ENCODE results near the gene FANCC. TPM values are rescaled to one million over a fixed set of nuclear protein-coding genes. Genes with fewer than 3 reads are reported as not detected.
"Not testable (repeated sequence)": the region's sequence is repeated elsewhere in the genome, so short reads cannot be mapped to it uniquely, and the experiment has no call there.

FANCC gene
- polyA plus RNA-seq, 12 donors, result 12.3 to 21.9 (median 16.5) TPM; not detected in 1

DNA sequence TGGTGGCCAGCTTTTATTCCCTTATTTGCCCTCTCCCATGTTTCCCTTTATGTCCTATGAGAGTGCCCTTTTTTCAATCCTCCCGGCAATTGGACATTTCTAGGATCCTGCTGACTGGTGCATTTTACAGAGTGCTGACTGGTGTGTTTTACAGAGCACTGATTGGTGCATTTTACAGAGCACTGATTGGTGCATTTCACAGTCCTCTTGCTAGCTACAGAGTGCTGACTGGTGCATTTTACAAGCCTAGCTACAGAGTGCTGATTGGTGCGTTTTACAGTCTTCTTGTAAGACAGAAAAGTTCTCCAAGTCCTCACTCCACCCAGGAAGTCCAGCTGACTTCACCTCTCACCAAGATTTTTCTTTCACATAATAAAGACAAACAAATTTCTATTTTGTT lies 15.4 kb upstream of the FANCC start:
- DNase-seq, result no peak

DNA sequence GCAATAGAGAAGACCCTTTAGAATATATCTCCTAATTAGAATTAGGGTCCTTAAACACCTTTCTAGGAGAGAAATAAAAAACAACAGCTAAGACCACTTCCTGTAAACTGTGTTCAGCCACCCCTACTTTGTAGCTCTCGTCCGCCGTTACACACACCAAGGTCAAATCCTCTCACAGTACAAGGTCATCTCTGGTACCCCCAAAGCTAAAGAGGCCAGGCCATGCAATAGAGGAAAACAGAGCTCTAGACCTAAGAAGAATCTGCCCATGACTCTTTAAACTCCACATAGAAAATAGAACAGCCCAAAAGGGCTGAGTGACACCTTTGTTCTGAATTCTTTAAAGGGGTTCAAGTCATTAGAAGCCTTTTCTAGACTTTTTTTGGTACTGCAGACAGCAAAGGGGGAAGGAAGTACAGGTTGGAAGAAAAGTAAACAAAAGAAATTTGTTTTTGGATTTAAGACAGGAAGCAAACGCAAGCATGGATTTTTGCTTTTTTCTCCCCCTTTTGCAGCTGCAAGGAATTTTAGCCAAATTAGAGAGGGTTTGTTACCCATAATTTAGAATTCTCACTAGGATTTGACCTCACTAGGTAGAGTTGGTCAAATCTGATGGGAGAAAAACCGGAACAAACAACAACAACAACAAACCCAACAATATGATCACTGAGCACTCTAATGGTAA lies 13.4 kb upstream of the FANCC start:
- no peak for DNase-seq

- not testable (repeated sequence) for DNase-seq
These were observed 11.6 kb upstream of the FANCC start for GRCh38 chr9:95329061-95329460.

GRCh38 chr9:95327239-95327865 lies 9.8 kb upstream of the FANCC start:
- DNase-seq, result no peak

GRCh38 chr9:95325221-95325620 lies 7.7 kb upstream of the FANCC start:
- DNase-seq, result no peak

DNA sequence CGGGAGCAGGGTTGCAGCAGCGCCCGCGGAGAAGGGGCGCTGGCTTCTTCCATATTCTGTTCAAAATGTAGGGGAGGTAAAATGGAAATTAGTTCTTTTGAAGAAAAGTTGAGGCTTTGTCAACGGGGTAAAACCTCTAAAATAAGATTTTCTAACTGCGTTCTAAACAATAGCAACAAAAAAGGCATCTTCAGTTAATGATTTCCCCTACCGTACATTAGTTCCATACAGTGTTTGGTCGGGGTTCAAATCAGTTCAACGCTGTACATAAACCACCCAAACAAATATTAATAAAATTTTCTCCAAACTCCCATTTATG lies 343 bp upstream of the FANCC start:
- no peak for DNase-seq

DNA sequence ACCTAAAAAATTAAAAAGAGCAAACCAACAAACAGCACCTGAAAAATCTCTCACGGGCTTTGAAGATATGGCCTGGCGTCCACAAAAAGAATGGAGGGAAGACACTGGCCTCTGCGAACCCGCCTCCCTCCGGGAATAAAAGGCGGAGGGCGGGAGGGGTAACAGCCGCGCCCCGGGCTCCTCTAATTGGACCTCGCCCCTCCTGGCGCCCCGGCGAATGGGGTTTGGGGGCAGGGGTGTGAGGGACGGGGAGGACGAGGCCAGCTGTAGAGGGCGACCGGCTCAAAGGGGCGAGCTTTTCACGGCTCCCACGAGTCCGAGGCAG lies 753 bp downstream of the FANCC start:
- no peak for DNase-seq

GRCh38 chr9:95316274-95316673 lies 1.2 kb downstream of the FANCC start:
- DNase-seq, result no peak

GRCh38 chr9:95315108-95315746 lies 2.3 kb downstream of the FANCC start:
- DNase-seq, result no peak

- peak; percentile 27 for DNase-seq
These were observed 4.5 kb downstream of the FANCC start for GRCh38 chr9:95313010-95313498.

- DNase-seq, result no peak
These were observed 5.5 kb downstream of the FANCC start for GRCh38 chr9:95311961-95312360.

DNA sequence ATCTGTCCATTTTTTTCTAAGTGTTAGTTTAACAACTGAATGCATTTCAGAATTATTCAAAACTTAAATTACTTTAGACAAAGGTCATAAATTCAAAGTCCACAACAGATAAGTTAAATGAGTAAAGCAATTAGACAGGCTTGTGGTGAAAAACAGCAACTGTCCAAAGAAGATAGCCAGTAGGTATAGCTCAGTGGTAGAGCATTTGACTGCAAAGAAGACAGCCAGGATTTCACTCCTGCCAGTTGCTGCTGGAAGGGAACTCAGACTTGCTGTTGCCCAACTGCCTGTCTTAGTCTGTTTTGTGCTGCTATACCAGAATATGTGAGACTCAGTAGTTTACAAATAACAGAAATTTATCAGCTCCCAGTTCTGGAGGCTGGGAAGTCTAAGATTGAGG lies 10.0 kb downstream of the FANCC start:
- DNase-seq, result no peak

GRCh38 chr9:95306819-95307218 lies 10.7 kb downstream of the FANCC start:
- DNase-seq, result no peak

- no peak for DNase-seq
These were observed 11.6 kb downstream of the FANCC start for GRCh38 chr9:95305770-95306492.

DNA sequence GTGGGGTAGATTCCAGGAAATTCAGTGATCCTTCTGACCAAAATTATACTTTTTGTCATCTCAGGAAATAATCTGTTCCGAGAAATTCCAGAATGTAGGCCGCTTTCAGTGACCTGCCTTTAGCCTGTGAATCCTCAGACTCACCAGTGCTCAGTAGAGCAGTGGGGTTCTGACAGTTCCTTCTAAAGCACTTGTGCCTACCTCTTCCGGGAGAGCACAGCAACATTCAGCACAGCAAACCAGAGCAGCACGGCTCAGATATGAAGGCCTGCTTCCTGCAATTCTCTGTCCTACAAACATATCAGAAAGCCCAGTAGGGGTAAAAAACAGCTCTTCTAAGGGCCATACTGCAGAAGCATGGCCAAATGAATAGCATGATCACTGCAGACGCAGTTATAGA lies 15.0 kb downstream of the FANCC start:
- no peak for DNase-seq

DNA sequence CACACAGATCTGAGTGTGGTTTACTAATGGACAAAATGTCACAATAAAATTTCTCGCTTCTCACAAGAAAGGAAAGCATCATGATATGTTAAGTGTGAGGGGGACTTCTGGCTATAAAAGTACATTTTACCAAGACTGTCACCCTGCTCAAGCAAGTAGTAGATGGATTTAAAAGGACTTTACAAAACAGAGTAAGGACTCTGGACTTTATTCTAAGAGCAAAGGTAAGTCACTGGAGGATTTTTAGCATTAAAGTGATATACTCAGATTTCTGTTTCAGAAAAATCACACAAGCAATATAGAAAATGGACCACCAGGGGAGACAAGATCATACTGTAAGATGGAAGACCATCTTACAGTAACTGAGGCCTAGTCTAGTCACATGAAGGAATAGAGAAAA lies 19.7 kb downstream of the FANCC start:
- DNase-seq, result no peak

DNA sequence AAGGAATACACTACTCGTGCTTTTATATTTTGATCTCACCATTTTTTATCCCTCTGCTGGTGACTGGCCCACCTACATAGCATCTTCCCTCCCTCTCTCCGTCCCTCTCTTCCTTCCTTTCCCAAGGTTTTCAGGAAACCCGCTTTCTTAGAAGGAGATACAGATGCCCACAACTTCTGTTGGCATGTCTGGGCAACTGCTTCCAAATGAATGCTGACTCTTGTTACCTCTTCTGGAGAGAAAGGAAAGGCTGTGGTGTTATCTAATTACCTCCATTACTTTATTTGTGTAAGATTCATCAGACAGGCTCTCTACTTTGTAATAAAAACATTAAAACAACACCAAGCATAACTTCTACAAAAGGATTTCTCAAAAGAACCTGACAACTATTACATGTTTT lies 20.2 kb downstream of the FANCC start:
- no peak for DNase-seq

DNA sequence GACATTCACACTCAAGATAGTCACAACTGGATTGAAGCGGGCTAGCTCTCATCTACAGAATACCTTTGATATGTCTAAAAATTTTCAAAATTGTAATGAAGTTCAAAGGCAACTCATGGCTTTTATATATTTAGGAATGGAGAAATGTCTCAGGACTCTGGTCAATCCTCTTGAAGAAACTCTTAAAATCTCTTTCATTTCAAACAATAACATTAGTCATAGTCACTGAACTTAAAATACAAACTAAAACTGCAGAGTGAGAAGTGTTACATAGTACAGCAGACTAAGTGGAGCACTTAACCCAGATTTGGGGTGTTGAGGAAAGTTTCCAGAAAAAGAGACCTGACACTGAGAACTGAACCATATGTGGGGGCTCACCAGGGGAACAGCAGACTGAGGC lies 20.7 kb downstream of the FANCC start:
- DNase-seq, result no peak

DNA sequence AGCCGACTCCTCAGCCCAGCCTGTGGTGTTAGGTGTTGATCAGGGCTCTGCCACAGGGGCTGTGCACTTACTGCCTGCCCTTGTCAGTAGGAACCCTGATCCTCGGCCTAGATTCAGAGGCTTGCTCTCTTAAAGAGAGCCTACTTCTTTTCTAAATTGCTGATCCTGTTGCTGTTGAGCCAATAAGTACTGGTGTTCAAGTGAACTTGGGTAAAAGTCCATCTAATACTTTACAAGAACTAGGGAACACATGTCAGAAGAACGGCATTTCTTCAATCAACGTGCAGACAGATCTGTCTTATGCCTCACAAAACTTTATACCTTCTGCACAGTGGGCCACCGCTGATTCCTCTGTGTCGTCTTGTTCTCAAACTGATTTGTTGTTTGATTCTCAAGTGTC lies 24.2 kb downstream of the FANCC start:
- DNase-seq, result not testable (repeated sequence)

- DNase-seq, result no peak
These were observed 25.3 kb downstream of the FANCC start for GRCh38 chr9:95292226-95292625.

DNA sequence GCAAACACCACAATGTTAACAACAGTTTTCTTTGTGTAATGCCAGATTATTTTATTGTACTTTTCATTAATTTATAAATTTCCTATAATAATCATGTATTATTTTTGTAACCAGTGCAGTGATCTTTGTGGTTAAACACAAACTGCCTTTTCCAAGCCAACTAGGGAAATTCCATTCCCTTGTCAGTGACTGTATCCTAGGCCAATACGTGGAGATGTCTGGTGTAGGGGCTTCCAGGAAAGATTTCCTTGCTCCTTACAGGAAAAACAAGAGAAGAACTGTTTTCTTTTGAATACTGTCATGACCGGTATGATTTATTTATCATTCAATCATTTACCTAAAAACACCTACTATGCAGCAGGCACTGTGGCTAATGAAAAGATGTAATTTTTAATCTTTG lies 31.4 kb downstream of the FANCC start:
- no peak for DNase-seq

DNA sequence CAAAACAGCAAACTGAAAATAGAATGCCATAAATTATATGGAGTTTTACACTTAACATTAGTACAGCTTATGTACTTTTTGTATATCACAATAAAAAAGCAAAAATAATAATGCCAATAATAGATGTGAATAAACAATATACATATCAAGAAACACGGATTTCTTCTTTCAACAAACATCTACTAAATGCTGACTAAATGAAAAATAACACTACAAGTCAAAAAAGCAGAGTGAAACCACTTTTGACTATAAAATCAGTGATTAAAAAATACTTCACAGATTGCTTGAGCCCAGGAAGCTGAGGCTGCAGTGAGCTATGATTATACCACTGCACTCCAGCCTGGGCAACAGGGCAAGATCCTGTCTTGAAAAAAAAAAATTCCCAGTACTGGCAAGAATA lies 32.2 kb downstream of the FANCC start:
- DNase-seq, result no peak
